Lower leg skin (tissue), 3 donors: Measurements from ENCODE around the gene ANKRD9.

Experiments
- CTCF ChIP-seq, 3 donors: fragments of 450-650 bp; IDR thresholded peaks; one replicate each; pipeline ENCODE4 v1.5.1; 2016; ENCODE audit warnings: antibody characterized with exemption in 3 of 3, mild to moderate bottlenecking in 3 of 3, moderate library complexity in 2 of 3
- POLR2A ChIP-seq, 2 donors: fragments of 450-650 bp; IDR thresholded peaks; one replicate each; pipeline ENCODE4 v1.6.1; 2016 to 2017; ENCODE audit warnings: antibody characterized with exemption in 2 of 2, mild to moderate bottlenecking in 1 of 2, moderate library complexity in 1 of 2

GRCh38 chr14:102492531-102492910, 17.1 kb downstream of the ANKRD9 start:
- TF ChIP-seq CTCF (IDR thresholded peaks at IDR 0.05) (no peak), POLR2A (IDR thresholded peaks at IDR 0.05) (no peak)
